Measurements from ENCODE around the gene ABCC10.
"Not testable (repeated sequence)": the region's sequence is repeated elsewhere in the genome, so short reads cannot be mapped to it uniquely, and the experiment has no call there.

Gene ABCC10

DNA sequence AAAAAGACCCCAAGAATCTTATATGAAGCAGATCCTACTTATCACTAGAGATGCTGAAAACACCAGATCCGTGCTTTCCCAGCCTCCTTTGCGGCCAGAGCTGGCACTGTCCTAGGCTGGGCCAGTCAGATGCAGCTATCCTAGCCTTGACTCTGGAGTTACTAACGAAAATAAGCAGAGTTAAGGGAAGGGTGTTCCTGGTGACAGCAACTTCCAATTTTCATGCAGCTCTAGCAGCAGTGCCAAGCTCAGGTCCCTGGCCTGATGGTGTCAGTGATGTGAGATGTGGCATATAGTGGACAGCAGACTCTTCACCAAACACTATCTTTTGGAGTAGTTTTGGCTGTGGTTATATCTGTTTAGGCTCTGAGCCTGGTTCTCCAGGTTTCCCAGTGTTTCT is 25.6 kb upstream of the ABCC10 start:
- TF ChIP-seq, protein P1, sequence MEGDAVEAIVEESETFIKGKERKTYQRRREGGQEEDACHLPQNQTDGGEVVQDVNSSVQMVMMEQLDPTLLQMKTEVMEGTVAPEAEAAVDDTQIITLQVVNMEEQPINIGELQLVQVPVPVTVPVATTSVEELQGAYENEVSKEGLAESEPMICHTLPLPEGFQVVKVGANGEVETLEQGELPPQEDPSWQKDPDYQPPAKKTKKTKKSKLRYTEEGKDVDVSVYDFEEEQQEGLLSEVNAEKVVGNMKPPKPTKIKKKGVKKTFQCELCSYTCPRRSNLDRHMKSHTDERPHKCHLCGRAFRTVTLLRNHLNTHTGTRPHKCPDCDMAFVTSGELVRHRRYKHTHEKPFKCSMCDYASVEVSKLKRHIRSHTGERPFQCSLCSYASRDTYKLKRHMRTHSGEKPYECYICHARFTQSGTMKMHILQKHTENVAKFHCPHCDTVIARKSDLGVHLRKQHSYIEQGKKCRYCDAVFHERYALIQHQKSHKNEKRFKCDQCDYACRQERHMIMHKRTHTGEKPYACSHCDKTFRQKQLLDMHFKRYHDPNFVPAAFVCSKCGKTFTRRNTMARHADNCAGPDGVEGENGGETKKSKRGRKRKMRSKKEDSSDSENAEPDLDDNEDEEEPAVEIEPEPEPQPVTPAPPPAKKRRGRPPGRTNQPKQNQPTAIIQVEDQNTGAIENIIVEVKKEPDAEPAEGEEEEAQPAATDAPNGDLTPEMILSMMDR (IDR thresholded peaks at IDR 0.05; ENCODE audit: borderline replicate concordance, insufficient read depth, low read depth, low read length): no peak
- no peak overlapping the region for H3K4me3 ChIP-seq (ENCODE audit: low read depth, low read length)

DNA sequence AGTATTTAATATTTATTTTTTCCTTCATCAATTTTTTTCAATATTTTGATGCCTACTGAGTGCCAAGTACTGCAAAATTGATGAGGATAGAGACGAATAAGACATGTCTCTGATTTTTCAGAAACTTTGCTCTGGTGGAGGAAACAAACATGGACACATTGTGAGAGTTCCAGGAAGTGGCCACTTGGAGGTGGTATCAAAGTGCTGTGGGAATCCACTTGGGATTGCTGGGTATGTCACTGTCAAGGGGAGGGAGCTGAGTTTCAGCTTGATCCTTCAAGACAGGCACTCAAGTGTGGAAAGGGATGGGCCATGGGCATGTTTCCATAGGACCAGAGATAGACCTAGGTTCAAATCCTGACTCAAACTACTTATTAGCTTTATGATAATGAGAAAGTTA is 24.5 kb upstream of the ABCC10 start:
- TF ChIP-seq, protein P1 (IDR thresholded peaks at IDR 0.05; ENCODE audit: borderline replicate concordance, insufficient read depth, low read depth, low read length): no peak
- H3K4me3 ChIP-seq (ENCODE audit: low read depth, low read length): no peak overlapping the region

DNA sequence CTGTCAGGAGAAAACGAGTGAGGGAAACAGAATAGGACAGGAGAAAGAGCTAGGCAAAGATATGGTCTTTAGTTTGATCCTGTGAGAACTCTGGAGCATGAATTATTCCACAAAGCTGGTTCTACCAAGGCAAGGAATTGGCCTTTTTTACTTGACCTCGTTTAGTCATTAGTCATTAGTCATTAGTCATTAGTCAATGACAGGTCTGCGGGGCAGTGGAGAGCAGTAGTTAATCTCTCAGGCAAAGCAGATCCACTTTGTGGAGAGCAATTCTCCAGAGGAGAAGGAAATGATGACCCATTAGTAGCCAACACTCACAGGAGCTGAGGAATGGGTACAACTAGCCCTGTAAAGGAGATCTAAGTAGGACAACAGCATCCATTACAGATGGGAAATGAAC is 22.0 kb upstream of the ABCC10 start:
- H3K4me3 ChIP-seq (ENCODE audit: low read depth, low read length): no peak overlapping the region
- TF ChIP-seq, protein P1 (IDR thresholded peaks at IDR 0.05; ENCODE audit: borderline replicate concordance, insufficient read depth, low read depth, low read length): no peak

DNA sequence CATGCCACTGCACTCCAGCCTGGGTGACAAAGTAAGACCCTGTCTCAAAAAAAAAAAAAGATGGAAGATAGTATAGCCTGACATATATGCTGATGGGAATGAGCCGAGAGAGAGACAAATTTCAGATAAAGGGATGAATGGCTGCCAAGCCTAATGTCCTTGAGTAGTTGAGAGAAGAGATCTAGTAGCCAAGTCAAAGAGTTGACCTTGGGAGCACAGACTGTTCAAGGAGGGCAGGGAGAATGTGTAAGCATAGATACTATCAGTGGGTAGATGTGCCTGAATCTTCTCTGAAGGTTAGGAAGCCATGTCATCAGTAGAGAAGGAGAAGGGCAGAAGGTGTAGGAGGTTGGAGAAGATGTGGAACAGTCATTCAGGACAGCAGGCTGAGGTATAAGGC is 20.0 kb upstream of the ABCC10 start:
- TF ChIP-seq, protein P1 (IDR thresholded peaks at IDR 0.05; ENCODE audit: borderline replicate concordance, insufficient read depth, low read depth, low read length): no peak
- no peak overlapping the region for H3K4me3 ChIP-seq (ENCODE audit: low read depth, low read length)

DNA sequence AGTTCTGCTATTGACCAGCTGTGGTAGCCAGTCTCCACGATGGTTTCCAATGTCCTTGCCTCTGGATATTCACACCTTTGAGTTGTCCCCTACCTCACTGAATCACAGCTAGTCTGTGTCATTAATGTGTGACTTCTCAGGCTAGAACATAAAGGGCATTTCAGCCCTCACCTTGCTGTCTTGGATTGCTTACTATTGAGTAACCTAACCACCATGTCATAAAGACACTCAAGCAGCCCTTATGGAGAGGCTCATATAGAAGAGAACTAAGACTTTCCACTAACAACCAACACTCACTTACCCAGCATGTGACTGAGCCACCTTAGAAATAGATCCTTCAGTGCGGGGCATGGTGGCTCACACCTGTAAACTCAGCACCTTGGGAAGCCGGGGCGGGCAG is 19.1 kb upstream of the ABCC10 start:
- no peak overlapping the region for H3K4me3 ChIP-seq (ENCODE audit: low read depth, low read length)
- TF ChIP-seq, protein P1 (IDR thresholded peaks at IDR 0.05; ENCODE audit: borderline replicate concordance, insufficient read depth, low read depth, low read length): no peak

DNA sequence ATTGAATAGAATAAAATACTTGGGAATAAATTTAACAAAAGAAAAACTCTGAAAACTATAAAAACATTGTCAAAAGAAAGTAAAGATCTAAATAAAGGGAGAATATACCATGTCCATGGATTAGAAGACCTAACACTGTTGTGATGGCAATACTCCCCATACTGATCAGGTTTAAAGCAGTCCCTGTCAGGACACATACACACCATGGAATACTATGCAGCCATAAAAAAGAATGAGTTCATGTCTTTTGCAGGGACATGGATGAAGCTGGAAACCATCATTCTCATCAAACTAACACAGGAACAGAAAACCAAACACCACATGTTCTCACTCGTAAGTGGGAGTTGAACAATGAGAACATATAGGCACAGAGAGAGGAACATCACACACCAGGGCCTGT is 16.6 kb upstream of the ABCC10 start:
- H3K4me3 ChIP-seq (ENCODE audit: low read depth, low read length): not testable (repeated sequence)

DNA sequence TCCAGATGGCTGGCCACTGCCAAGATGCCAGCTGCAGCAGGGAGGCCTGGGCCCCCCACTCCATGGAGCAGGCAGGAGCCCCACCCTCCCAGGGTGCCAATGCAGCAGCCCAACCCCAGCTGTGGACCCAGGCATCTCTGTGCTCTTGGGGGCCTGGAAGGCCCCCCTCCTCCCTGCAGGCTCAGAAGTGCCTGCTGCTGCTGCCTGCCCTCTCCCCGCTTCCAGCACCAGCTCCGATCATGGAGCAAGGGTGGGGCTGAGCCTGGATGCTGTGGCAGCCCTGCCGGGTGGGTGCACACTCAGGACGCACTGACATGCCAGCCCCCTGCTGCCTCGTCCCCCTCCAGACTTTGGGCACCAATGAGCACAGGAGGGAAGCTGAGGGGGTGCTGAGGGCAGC is 14.8 kb upstream of the ABCC10 start:
- no peak overlapping the region for H3K4me3 ChIP-seq (ENCODE audit: low read depth, low read length)
- TF ChIP-seq, protein P1 (IDR thresholded peaks at IDR 0.05; ENCODE audit: borderline replicate concordance, insufficient read depth, low read depth, low read length): no peak

DNA sequence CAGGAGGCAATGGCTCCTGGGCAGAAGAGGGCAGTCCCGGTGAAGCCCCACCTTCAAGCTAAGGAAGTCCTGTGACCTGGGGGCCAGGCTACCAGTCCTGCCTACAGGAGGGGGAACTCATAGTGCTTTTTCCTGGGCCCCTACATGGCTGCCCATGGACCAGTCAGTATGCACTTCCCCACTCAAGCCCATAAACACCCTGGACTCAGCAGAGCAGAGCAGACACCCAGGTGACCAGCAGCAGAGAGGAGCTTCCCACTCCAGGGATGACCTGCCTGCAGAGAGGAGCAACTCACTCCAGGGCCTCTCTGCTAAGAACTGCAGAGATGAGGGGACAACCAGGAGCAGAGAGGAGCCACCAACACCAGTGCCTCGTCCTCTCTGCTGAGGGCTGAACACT is 14.3 kb upstream of the ABCC10 start:
- TF ChIP-seq, protein P1 (IDR thresholded peaks at IDR 0.05; ENCODE audit: borderline replicate concordance, insufficient read depth, low read depth, low read length): no peak
- no peak overlapping the region for H3K4me3 ChIP-seq (ENCODE audit: low read depth, low read length)

DNA sequence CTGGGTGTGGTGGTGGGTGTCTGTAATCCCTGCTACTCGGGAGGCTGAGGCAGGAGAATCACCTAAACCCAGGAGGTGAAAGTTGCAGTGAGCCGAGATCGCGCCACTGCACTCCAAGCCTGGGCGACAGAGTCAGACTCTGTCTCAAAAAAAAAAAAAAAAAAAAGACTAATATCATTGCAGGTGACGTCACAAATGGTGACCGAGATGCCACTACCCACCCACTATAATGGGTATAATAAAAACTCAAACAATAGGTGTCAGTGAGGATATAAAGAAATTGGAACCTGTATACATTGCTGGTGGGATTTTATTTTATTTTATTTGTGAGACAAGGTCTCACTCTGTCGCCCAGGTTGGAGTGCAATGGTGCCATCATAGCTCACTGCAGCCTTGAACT is 12.1 kb upstream of the ABCC10 start:
- H3K4me3 ChIP-seq (ENCODE audit: low read depth, low read length): not testable (repeated sequence)
